Upper lobe of right lung (tissue), 1 donor: Measurements from ENCODE around the gene SCMH1. TPM values are rescaled to one million over a fixed set of nuclear protein-coding genes. Genes with fewer than 3 reads are reported as not detected.

ENCODE experiments used
- ATAC-seq: fragments of 200-7000 bp; cut with Tn5 transposase; one replicate; pipeline ENCODE4 v1.9.1; 2020; ENCODE audit warnings: mild to moderate bottlenecking, moderate library complexity
- DNase-seq: peaks from one replicate; pipeline ENCODE4 v3.0.0-alpha.2; 2020
- H3K27ac ChIP-seq: fragments of 200-600 bp; one replicate; pipeline ENCODE4 v1.8.0; 2022
- H3K27me3 ChIP-seq: fragments of 200-600 bp; one replicate; pipeline ENCODE4 v1.8.0; 2022; ENCODE audit warnings: mild to moderate bottlenecking
- H3K36me3 ChIP-seq: fragments of 200-600 bp; one replicate; pipeline ENCODE4 v1.8.0; 2022
- H3K4me1 ChIP-seq: fragments of 200-600 bp; one replicate; pipeline ENCODE4 v1.8.0; 2022
- H3K4me3 ChIP-seq: fragments of 200-600 bp; one replicate; pipeline ENCODE4 v1.8.0; 2022; ENCODE audit warnings: mild to moderate bottlenecking
- H3K9me3 ChIP-seq: fragments of 200-600 bp; one replicate; pipeline ENCODE4 v1.8.0; 2022
- CTCF ChIP-seq: fragments of 200-600 bp; IDR thresholded peaks from one replicate; pipeline ENCODE4 v1.8.0; 2022; ENCODE audit warnings: antibody characterized with exemption
- intact Hi-C: fragments of 100-400 bp; cut with DNase I; formaldehyde crosslinking; loops from one replicate; pipeline ENCODE4 v1.11.0; 2022
- total RNA-seq: library from RNA; stranded (reverse); fragmentation: NEBNext Ultra II Directional; extraction: Animal tissue kit (Norgen Biotek cat#: 25700); gene quantifications from one replicate; pipeline ENCODE4 v1.2.1, GENCODE V29; 2021
- donor health status: DM: no; HTN: yes; CAD: no; lungs with severe emphysema.

SCMH1 gene
- total RNA-seq, 1 donor from 2014 or later: 37.2 TPM

- DNase-seq (peak; percentile 73), ATAC-seq (no peak)
- no peaks in the 10 kb centered on the region for H3K9me3 ChIP-seq
- TF ChIP-seq CTCF: no peak
- peaks cover 40% of the 10 kb centered on the region for H3K4me1 ChIP-seq
- H3K27me3 ChIP-seq: no peaks in the 10 kb centered on the region
- intact Hi-C loops: no loop called here
- peaks cover 13% of the 10 kb centered on the region for H3K36me3 ChIP-seq
- H3K4me3 ChIP-seq: peak overlapping the region; percentile 66
- H3K27ac ChIP-seq: peak overlapping the region; percentile 88
Measured at GRCh38 chr1:40980453-40981121, 261.5 kb downstream of the SCMH1 start.

- no peaks in the 10 kb centered on the region for H3K9me3 ChIP-seq
- intact Hi-C loops: no loop called here
- DNase-seq (no peak), ATAC-seq (peak; percentile 29)
- H3K4me3 ChIP-seq: peak overlapping the region; percentile 66
- TF ChIP-seq CTCF: no peak
- no peaks in the 10 kb centered on the region for H3K27me3 ChIP-seq
- H3K36me3 ChIP-seq: peaks cover 12% of the 10 kb centered on the region
- peaks cover 35% of the 10 kb centered on the region for H3K4me1 ChIP-seq
- peak overlapping the region; percentile 88 for H3K27ac ChIP-seq
Measured at GRCh38 chr1:40980068-40980452, 262.0 kb downstream of the SCMH1 start.

- Histone ChIP-seq H3K27me3 (no peaks in the 10 kb centered on the region), H3K27ac (peak within 1 kb of the TSS; percentile 88), H3K4me3 (peak within 1 kb of the TSS; percentile 66), H3K4me1 (peaks cover 32% of the 10 kb centered on the region), H3K36me3 (peaks cover 6% of the 10 kb centered on the region), H3K9me3 (no peaks in the 10 kb centered on the region)
- DNase-seq: peak; percentile 98
- TF ChIP-seq CTCF: no peak
- ATAC-seq: peak; percentile 95
- intact Hi-C loops: no loop called here
Measured at GRCh38 chr1:40979241-40980067, 262.7 kb downstream of the SCMH1 start, which contains the start of gene CTPS1. CTPS1 (plus strand) TSS chr1:40979696; CDS start chr1:40983291, 3,595 bp downstream.

- Histone ChIP-seq H3K4me1 (peaks cover 32% of the 10 kb centered on the region), H3K36me3 (no peaks in the 10 kb centered on the region), H3K4me3 (peak overlapping the region; percentile 66), H3K27me3 (no peaks in the 10 kb centered on the region), H3K27ac (peak overlapping the region; percentile 88), H3K9me3 (no peaks in the 10 kb centered on the region)
- intact Hi-C loops: no loop called here
- no peak for TF ChIP-seq CTCF
- no peak for ATAC-seq
- no peak for DNase-seq
Measured at GRCh38 chr1:40978886-40979240, 263.2 kb downstream of the SCMH1 start.

- DNase-seq (no peak), ATAC-seq (no peak)
- H3K27me3 ChIP-seq: no peaks in the 10 kb centered on the region
- TF ChIP-seq CTCF: no peak
- H3K4me1 ChIP-seq: peaks cover 29% of the 10 kb centered on the region
- no peaks in the 10 kb centered on the region for H3K36me3 ChIP-seq
- H3K27ac ChIP-seq: no peak overlapping the region
- H3K9me3 ChIP-seq: no peaks in the 10 kb centered on the region
- intact Hi-C loops: no loop called here
- no peak overlapping the region for H3K4me3 ChIP-seq
Measured at GRCh38 chr1:40977716-40978115, 264.4 kb downstream of the SCMH1 start.

Other genes with a start within 250 kb of the SCMH1 start
- 2.8 TPM for gene SLFNL1, start 220.6 kb downstream of the SCMH1 start, total RNA-seq
- 0.43 TPM for gene FOXO6, start 119.1 kb upstream of the SCMH1 start, total RNA-seq
- not detected for gene EDN2, start 242.4 kb upstream of the SCMH1 start, total RNA-seq